ENCODE measurements around the gene KRTAP10-5. TPM values are rescaled to one million over a fixed set of nuclear protein-coding genes. Genes with fewer than 3 reads are reported as not detected.

Gene KRTAP10-5
- total RNA-seq, 1 experiment from 2014 or later: not detected

DNA sequence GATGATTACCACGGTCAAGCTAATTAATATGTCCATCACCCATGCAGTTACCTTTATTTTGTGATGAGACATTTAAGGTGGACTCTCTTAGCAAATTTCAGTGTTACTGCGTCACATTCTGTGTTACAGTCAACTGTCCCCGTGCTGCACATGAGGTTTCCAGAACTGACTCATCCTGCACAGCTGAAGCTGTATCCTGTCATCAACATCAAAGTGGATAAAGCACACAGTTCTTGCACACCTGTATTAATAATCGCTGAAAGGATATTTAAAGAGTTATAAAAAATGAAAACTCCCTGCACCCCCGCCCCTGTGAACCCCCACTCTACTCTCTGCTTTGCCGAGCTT lies 3.4 kb upstream of the KRTAP10-5 start:
- POLR2A ChIA-PET: no interaction called here

DNA sequence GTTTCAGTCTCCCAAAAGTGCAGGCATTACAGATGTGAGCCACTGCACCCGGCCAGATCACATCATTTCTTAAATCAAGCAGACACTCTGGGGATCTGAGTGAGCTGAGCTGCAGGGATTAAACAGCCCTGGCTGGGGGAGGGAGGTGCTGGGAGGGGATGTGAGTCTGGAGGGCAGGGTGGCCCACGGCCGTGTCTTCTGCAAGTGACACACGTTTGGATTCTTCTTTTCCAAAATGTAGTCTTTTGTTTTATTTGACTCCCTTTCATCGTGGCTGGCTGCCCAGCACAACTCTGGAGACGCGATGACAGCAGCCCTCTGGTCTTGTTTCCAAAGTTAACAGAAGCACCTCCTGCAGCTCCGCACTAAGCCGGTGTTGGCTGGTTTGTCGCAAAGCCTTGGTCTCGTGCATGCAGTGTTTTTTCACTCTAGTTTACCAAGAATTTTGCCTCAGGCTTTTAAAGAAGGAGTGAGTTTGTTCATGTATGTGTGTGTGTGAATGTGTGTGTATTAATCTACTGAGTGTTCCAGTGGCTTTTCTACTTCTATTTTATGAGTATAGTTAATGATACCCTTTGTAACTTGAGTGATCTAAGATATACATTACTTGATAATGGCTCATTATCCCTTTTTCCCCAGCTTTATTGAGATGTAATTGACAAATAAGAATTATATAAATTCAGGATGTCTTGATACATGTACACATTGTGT lies 2.8 kb upstream of the KRTAP10-5 start:
- no TSS peak for BruUV-seq (replicated peaks)
- intact Hi-C loops (cut with micrococcal nuclease; ENCODE audit: unreplicated experiment): no loop called here
- Histone ChIP-seq H3K36me3 (ENCODE audit: control insufficient read depth, insufficient read depth, low read length) (no peaks in the 10 kb centered on the region), H3K4me1 (ENCODE audit: control insufficient read depth, insufficient read depth, low read length) (peaks cover 4% of the 10 kb centered on the region; the same call in 1 of the 2 replicates), H3K27ac (ENCODE audit: low read length) (no peak overlapping the region), H3K9me3 (ENCODE audit: control insufficient read depth, insufficient read depth, low read depth, low read length) (0 out of 2 replicates have a peak, but pooled peaks cover 7% of the 10 kb centered on the region), H3K27me3 (ENCODE audit: control insufficient read depth, insufficient read depth, low read length) (peaks cover 4% of the 10 kb centered on the region), H3K4me3 (ENCODE audit: low read depth in 2 of 2, low read length in 2 of 2) (no peak overlapping the region)
- in situ Hi-C loops (cut with HindIII; ENCODE audit: low pct_unique_long_range_greater_than_20kb, low sequenced_read_pairs): no loop called here
- CTCF ChIA-PET: no interaction called here
- TF ChIP-seq SIN3A (IDR thresholded peaks at IDR 0.05; ENCODE audit: borderline replicate concordance, insufficient read depth, low read depth, low read length) (no peak), REST (IDR thresholded peaks at IDR 0.05; ENCODE audit: insufficient read depth in 1 of 2, low read depth in 2 of 2, low read length in 1 of 2) (no peak), TCF7L2 (IDR thresholded peaks at IDR 0.05; ENCODE audit: low read depth, low read length) (no peak), POLR2AphosphoS5 (IDR thresholded peaks at IDR 0.05; ENCODE audit: low read depth, low read length) (no peak)
- TF ChIP-seq, protein P1, sequence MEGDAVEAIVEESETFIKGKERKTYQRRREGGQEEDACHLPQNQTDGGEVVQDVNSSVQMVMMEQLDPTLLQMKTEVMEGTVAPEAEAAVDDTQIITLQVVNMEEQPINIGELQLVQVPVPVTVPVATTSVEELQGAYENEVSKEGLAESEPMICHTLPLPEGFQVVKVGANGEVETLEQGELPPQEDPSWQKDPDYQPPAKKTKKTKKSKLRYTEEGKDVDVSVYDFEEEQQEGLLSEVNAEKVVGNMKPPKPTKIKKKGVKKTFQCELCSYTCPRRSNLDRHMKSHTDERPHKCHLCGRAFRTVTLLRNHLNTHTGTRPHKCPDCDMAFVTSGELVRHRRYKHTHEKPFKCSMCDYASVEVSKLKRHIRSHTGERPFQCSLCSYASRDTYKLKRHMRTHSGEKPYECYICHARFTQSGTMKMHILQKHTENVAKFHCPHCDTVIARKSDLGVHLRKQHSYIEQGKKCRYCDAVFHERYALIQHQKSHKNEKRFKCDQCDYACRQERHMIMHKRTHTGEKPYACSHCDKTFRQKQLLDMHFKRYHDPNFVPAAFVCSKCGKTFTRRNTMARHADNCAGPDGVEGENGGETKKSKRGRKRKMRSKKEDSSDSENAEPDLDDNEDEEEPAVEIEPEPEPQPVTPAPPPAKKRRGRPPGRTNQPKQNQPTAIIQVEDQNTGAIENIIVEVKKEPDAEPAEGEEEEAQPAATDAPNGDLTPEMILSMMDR (IDR thresholded peaks at IDR 0.05): no peak
- no peak for DNase-seq (ENCODE audit: low read depth, low spot score)
- ATAC-seq: no peak
- POLR2A ChIA-PET: no interaction called here

More for the DNA sequence above, 3.4 kb upstream of the KRTAP10-5 start:
- CTCF ChIA-PET: no interaction called here
- DNase-seq (ENCODE audit: low read depth, low spot score) (no peak), ATAC-seq (no peak)
- Histone ChIP-seq H3K9me3 (ENCODE audit: control insufficient read depth, insufficient read depth, low read depth, low read length) (0 out of 2 replicates have a peak, but pooled peaks cover 7% of the 10 kb centered on the region), H3K27ac (ENCODE audit: low read length) (no peak overlapping the region), H3K4me1 (ENCODE audit: control insufficient read depth, insufficient read depth, low read length) (peaks cover 4% of the 10 kb centered on the region; the same call in 1 of the 2 replicates), H3K4me3 (ENCODE audit: low read depth in 2 of 2, low read length in 2 of 2) (no peak overlapping the region), H3K27me3 (ENCODE audit: control insufficient read depth, insufficient read depth, low read length) (peaks cover 4% of the 10 kb centered on the region), H3K36me3 (ENCODE audit: control insufficient read depth, insufficient read depth, low read length) (no peaks in the 10 kb centered on the region)
- TF ChIP-seq, protein P1 (IDR thresholded peaks at IDR 0.05): no peak
- TF ChIP-seq SIN3A (IDR thresholded peaks at IDR 0.05; ENCODE audit: borderline replicate concordance, insufficient read depth, low read depth, low read length): no peak
- TF ChIP-seq REST (IDR thresholded peaks at IDR 0.05; ENCODE audit: insufficient read depth in 1 of 2, low read depth in 2 of 2, low read length in 1 of 2): no peak
- no peak for TF ChIP-seq TCF7L2 (IDR thresholded peaks at IDR 0.05; ENCODE audit: low read depth, low read length)
- TF ChIP-seq POLR2AphosphoS5 (IDR thresholded peaks at IDR 0.05; ENCODE audit: low read depth, low read length): no peak
- intact Hi-C loops (cut with micrococcal nuclease; ENCODE audit: unreplicated experiment): no loop called here
- in situ Hi-C loops (cut with HindIII; ENCODE audit: low pct_unique_long_range_greater_than_20kb, low sequenced_read_pairs): no loop called here
- BruUV-seq (replicated peaks): no TSS peak
